Measurements from ENCODE around the gene KRTAP13-2.

Gene KRTAP13-2

GRCh38 chr21:30382201-30382600 is 10.1 kb upstream of the KRTAP13-2 start:
- Histone ChIP-seq H3K4me3 (ENCODE audit: low read depth, low read length) (no peak overlapping the region), H3K27me3 (ENCODE audit: insufficient read depth, low read depth, severe bottlenecking) (peaks cover 81% of the 10 kb centered on the region), H3K36me3 (no peaks in the 10 kb centered on the region), H3K27ac (no peak overlapping the region), H3K9me3 (ENCODE audit: severe bottlenecking) (no peaks in the 10 kb centered on the region)
- TF ChIP-seq, protein P1, sequence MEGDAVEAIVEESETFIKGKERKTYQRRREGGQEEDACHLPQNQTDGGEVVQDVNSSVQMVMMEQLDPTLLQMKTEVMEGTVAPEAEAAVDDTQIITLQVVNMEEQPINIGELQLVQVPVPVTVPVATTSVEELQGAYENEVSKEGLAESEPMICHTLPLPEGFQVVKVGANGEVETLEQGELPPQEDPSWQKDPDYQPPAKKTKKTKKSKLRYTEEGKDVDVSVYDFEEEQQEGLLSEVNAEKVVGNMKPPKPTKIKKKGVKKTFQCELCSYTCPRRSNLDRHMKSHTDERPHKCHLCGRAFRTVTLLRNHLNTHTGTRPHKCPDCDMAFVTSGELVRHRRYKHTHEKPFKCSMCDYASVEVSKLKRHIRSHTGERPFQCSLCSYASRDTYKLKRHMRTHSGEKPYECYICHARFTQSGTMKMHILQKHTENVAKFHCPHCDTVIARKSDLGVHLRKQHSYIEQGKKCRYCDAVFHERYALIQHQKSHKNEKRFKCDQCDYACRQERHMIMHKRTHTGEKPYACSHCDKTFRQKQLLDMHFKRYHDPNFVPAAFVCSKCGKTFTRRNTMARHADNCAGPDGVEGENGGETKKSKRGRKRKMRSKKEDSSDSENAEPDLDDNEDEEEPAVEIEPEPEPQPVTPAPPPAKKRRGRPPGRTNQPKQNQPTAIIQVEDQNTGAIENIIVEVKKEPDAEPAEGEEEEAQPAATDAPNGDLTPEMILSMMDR (IDR thresholded peaks at IDR 0.05; ENCODE audit: low read depth, low read length), result no peak
- no peak for DNase-seq

- no peak overlapping the region for H3K4me3 ChIP-seq (ENCODE audit: low read depth, low read length)
- peaks cover 84% of the 10 kb centered on the region for H3K27me3 ChIP-seq (ENCODE audit: insufficient read depth, low read depth, severe bottlenecking)
- H3K36me3 ChIP-seq, result no peaks in the 10 kb centered on the region
- H3K9me3 ChIP-seq (ENCODE audit: severe bottlenecking), result no peaks in the 10 kb centered on the region
- no peak for DNase-seq
- TF ChIP-seq, protein P1 (IDR thresholded peaks at IDR 0.05; ENCODE audit: low read depth, low read length), result no peak
- no peak overlapping the region for H3K27ac ChIP-seq
These were observed 16.2 kb downstream of the KRTAP13-2 start for GRCh38 chr21:30355906-30356305.

DNA sequence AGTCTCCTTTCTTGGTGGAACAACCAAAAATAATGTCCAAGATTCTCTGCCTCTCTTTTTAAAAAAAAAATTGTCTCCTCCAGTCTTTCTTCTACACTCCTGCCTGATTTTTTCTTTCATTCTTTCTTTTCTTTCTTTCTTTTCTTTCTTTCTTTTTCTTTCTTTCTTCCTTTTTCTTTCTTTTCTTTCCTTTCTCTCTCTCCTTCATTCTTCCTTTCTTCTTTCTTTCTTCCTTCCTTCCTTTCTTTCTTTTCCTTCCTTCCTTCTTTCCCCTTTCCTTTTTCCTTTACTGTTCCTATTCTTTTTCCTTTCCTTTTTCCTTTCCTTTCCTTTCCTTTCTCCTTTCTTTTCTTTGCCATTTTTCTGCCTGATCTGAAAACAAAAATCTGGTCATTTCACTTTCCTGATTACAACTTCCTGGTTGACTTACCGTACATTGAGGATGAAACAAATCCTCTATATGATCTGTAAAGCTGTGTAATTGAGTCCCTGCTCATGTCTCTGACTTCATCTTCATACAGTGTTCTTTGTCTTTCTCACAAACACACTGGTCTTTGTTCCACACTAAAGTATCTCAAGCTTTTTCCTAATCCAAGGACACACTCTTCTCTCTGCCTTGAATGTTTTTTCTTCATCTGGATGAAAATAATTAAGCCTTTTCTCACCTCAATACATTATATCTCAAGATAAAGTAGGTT is 17.6 kb downstream of the KRTAP13-2 start:
- TF ChIP-seq, protein P1 (IDR thresholded peaks at IDR 0.05; ENCODE audit: low read depth, low read length), result no peak
- H3K36me3 ChIP-seq, result no peaks in the 10 kb centered on the region
- peaks cover 85% of the 10 kb centered on the region for H3K27me3 ChIP-seq (ENCODE audit: insufficient read depth, low read depth, severe bottlenecking)
- H3K9me3 ChIP-seq (ENCODE audit: severe bottlenecking), result no peaks in the 10 kb centered on the region
- no peak overlapping the region for H3K27ac ChIP-seq
- no peak for DNase-seq
- H3K4me3 ChIP-seq (ENCODE audit: low read depth, low read length), result no peak overlapping the region

DNA sequence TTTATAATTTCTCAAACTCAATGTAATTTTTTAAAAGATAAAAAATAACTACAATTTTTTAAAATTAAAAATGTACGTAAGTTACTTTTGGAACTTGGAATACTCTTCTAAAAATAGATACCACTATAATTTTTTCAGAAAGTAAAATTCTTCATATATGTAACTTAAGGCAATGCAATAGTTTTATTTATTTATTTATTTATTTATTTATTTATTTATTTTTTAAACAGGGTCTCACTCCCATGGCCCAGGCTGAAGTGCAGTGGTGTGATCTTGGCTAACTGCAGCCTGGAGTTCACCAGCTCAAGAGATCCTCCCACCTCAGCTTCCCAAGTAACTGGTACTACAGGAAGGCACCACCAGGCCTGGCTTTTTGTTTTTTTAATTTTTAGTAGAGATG is 20.5 kb downstream of the KRTAP13-2 start:
- no peaks in the 10 kb centered on the region for H3K9me3 ChIP-seq (ENCODE audit: severe bottlenecking)
- peaks cover 86% of the 10 kb centered on the region for H3K27me3 ChIP-seq (ENCODE audit: insufficient read depth, low read depth, severe bottlenecking)
- H3K4me3 ChIP-seq (ENCODE audit: low read depth, low read length), result no peak overlapping the region
- DNase-seq, result no peak
- H3K36me3 ChIP-seq, result no peaks in the 10 kb centered on the region
- H3K27ac ChIP-seq, result no peak overlapping the region
- TF ChIP-seq, protein P1 (IDR thresholded peaks at IDR 0.05; ENCODE audit: low read depth, low read length), result no peak

- H3K36me3 ChIP-seq, result no peaks in the 10 kb centered on the region
- DNase-seq, result no peak
- H3K4me3 ChIP-seq (ENCODE audit: low read depth, low read length), result no peak overlapping the region
- no peaks in the 10 kb centered on the region for H3K9me3 ChIP-seq (ENCODE audit: severe bottlenecking)
- TF ChIP-seq, protein P1 (IDR thresholded peaks at IDR 0.05; ENCODE audit: low read depth, low read length), result no peak
- no peak overlapping the region for H3K27ac ChIP-seq
- H3K27me3 ChIP-seq (ENCODE audit: insufficient read depth, low read depth, severe bottlenecking), result peaks cover 88% of the 10 kb centered on the region
These were observed 22.5 kb downstream of the KRTAP13-2 start for GRCh38 chr21:30349572-30349971.

- Histone ChIP-seq H3K27ac (no peak within 1 kb of the TSS), H3K4me3 (ENCODE audit: low read depth, low read length) (no peak within 1 kb of the TSS), H3K27me3 (ENCODE audit: insufficient read depth, low read depth, severe bottlenecking) (peaks cover 91% of the 10 kb centered on the region), H3K9me3 (ENCODE audit: severe bottlenecking) (no peaks in the 10 kb centered on the region), H3K36me3 (no peaks in the 10 kb centered on the region)
- no peak for DNase-seq
- TF ChIP-seq, protein P1 (IDR thresholded peaks at IDR 0.05; ENCODE audit: low read depth, low read length), result no peak
These were observed 23.6 kb downstream of the KRTAP13-2 start, which contains the start of gene KRTAP23-1 for GRCh38 chr21:30348506-30348905. KRTAP23-1 (minus strand) TSS chr21:30348606; CDS start chr21:30348606, 0 bp downstream.
